CD14-positive monocyte (primary cell): ENCODE measurements around the gene OXSR1. TPM values are rescaled to one million over a fixed set of nuclear protein-coding genes. Genes with fewer than 3 reads are reported as not detected.

Experiments
- DNase-seq, 3 donors: peaks; one replicate each; pipeline ENCODE4 v3.0.0-alpha.2; 2011 to 2022
- H2AFZ ChIP-seq: 2 replicates; pipeline ENCODE4 v1.6.0; 2012; ENCODE audit warnings: mild to moderate bottlenecking, low read depth, low read length, inconsistent platforms; ENCODE audit not compliant: insufficient read depth, poor library complexity, severe bottlenecking
- H3K27ac ChIP-seq, 2 donors: 1 replicate in 1 of 2; 2 replicates in 1 of 2; pipeline ENCODE4 v1.5.1; 2012 to 2013; ENCODE audit warnings: low read length in 2 of 2, control low read depth in 1 of 2, inconsistent platforms in 1 of 2, low read depth in 1 of 2, mild to moderate bottlenecking in 1 of 2
- H3K27me3 ChIP-seq, 2 donors: one replicate each; pipeline versions ENCODE4 v1.6.0 to v1.6.1; 2011 to 2013; ENCODE audit warnings: low read length in 2 of 2; ENCODE audit not compliant: control insufficient read depth in 2 of 2, insufficient read depth in 2 of 2
- H3K36me3 ChIP-seq, 2 donors: replicated peaks in 1 of 2; 1 replicate in 1 of 2; 2 replicates in 1 of 2; pipeline versions ENCODE4 v1.5.1 to v1.6.1; 2012 to 2013; ENCODE audit warnings: low read length in 2 of 2, control low read depth in 1 of 2, inconsistent platforms in 1 of 2, mild to moderate bottlenecking in 1 of 2; ENCODE audit not compliant: insufficient read depth in 2 of 2, control insufficient read depth in 1 of 2
- H3K4me1 ChIP-seq, 2 donors: 1 replicate in 1 of 2; 2 replicates in 1 of 2; pipeline versions ENCODE4 v1.5.1 to v1.6.1; 2012 to 2013; ENCODE audit warnings: low read length in 2 of 2, control low read depth in 1 of 2, inconsistent platforms in 1 of 2, mild to moderate bottlenecking in 1 of 2, moderate library complexity in 1 of 2; ENCODE audit not compliant: insufficient read depth in 2 of 2, control insufficient read depth in 1 of 2
- H3K4me2 ChIP-seq: replicated peaks from 2 replicates; pipeline ENCODE3; 2012; ENCODE audit warnings: low read length, moderate library complexity, mild to moderate bottlenecking; ENCODE audit not compliant: poor library complexity, severe bottlenecking; ENCODE audit errors: extremely low read depth
- H3K4me3 ChIP-seq, 3 experiments: fragments of 200-600 bp in 1 of 3; sonication (generic) in 1 of 3; replicated peaks in 1 of 3; 1 replicate in 2 of 3; 2 replicates in 1 of 3; pipeline ENCODE4 v1.5.1; 2011 to 2013; ENCODE audit warnings: low read length in 3 of 3, mild to moderate bottlenecking in 3 of 3, control low read depth in 2 of 3, low read depth in 2 of 3, inconsistent platforms in 1 of 3, moderate library complexity in 1 of 3
- H3K79me2 ChIP-seq: 2 replicates; pipeline ENCODE4 v1.6.0; 2012; ENCODE audit warnings: mild to moderate bottlenecking, control low read depth, inconsistent platforms, low read length, moderate library complexity; ENCODE audit not compliant: insufficient read depth
- H3K9ac ChIP-seq: 2 replicates; pipeline ENCODE4 v1.6.0; 2017; ENCODE audit warnings: low read length, mild to moderate bottlenecking; ENCODE audit not compliant: insufficient read depth, poor library complexity, severe bottlenecking
- H3K9me3 ChIP-seq, 2 donors: replicated peaks in 1 of 2; 1 replicate in 1 of 2; 2 replicates in 1 of 2; pipeline versions ENCODE4 v1.5.1 to v1.6.1; 2012 to 2013; ENCODE audit warnings: low read length in 2 of 2, control low read depth in 1 of 2; ENCODE audit not compliant: control insufficient read depth in 1 of 2, insufficient read depth in 1 of 2
- H4K20me1 ChIP-seq: 2 replicates; pipeline ENCODE4 v1.6.0; 2012; ENCODE audit warnings: mild to moderate bottlenecking, low read length, control low read depth, moderate library complexity; ENCODE audit not compliant: insufficient read depth
- H3K27ac Mint-ChIP-seq, 7 donors: one replicate each; pipeline ENCODE4 v1.8.0; 2020; ENCODE audit warnings: mild to moderate bottlenecking in 7 of 7, mixed read lengths in 7 of 7, moderate library complexity in 6 of 7, inconsistent platforms in 2 of 7
- H3K27me3 Mint-ChIP-seq, 3 donors: one replicate each; pipeline ENCODE4 v1.8.0; 2021 to 2022; ENCODE audit warnings: low read depth in 3 of 3, mild to moderate bottlenecking in 3 of 3, mixed read lengths in 3 of 3, moderate library complexity in 3 of 3, inconsistent platforms in 1 of 3
- H3K36me3 Mint-ChIP-seq, 2 donors: one replicate each; pipeline ENCODE4 v1.8.0; 2020; ENCODE audit warnings: mixed read lengths in 2 of 2, inconsistent platforms in 1 of 2, mild to moderate bottlenecking in 1 of 2
- H3K4me1 Mint-ChIP-seq: one replicate; pipeline ENCODE4 v1.8.0; 2020; ENCODE audit warnings: mild to moderate bottlenecking, mixed read lengths
- H3K4me3 Mint-ChIP-seq, 2 donors: one replicate each; pipeline ENCODE4 v1.8.0; 2020; ENCODE audit warnings: mild to moderate bottlenecking in 2 of 2, mixed read lengths in 2 of 2, moderate library complexity in 1 of 2
- H3K9me3 Mint-ChIP-seq, 7 donors: one replicate each; pipeline ENCODE4 v1.8.0; 2020 to 2022; ENCODE audit warnings: mixed read lengths in 7 of 7, mild to moderate bottlenecking in 6 of 7, moderate library complexity in 6 of 7, inconsistent platforms in 2 of 7
- CTCF ChIP-seq: fragments of 200-600 bp; IDR thresholded peaks from one replicate; pipeline ENCODE4 v1.8.0; 2022; ENCODE audit warnings: antibody characterized with exemption, mild to moderate bottlenecking
- WGBS: methylation state at CpG from one replicate; pipeline ENCODE4 v1.1.5; 2013; ENCODE audit warnings: missing lambda C conversion rate; ENCODE audit not compliant: insufficient coverage; 5-methylcytosine and 5-hydroxymethylcytosine counted together
- intact Hi-C, 2 donors: fragments of 100-400 bp; cut with micrococcal nuclease; formaldehyde crosslinking; loops; one replicate each; pipeline versions ENCODE4 v1.15.0 to v1.15.1; 2023
- polyA minus RNA-seq: library from RNA; depleted of rRNA, polyadenylated mRNA; stranded (reverse); fragments of >200 nt; gene quantifications from 2 replicates; pipeline ENCODE4 v1.2.3, GENCODE V29; 2012
- polyA plus RNA-seq, 3 donors: library from polyadenylated mRNA; depleted of rRNA in 1 of 3; unstranded in 2 of 3; stranded (reverse) in 1 of 3; fragments of 300-500 nt in 2 of 3; fragments of >200 nt in 1 of 3; fragmentation: Illumina TruSeq in 2 of 3; gene quantifications; 1 replicate in 2 of 3; 2 replicates in 1 of 3; pipeline ENCODE4 v1.2.3, GENCODE V29; 2012 to 2021
- total RNA-seq, 12 experiments: library from RNA in 1 of 12; stranded (reverse) in 1 of 12; fragments of 120-200 nt in 1 of 12; gene quantifications; one replicate each; pipeline ENCODE4 v1.2.4 and lab custom pipeline; 2013 to 2026; ENCODE audit warnings: mixed read lengths in 6 of 12, inconsistent platforms in 1 of 12

Gene OXSR1
- total RNA-seq (2013): 29.0 TPM
- 10 to 100 TPM in 2 of 3 donors, 1 to 10 TPM in 1; 9.4 to 20.3 (median 12.3) TPM for polyA plus RNA-seq
- 13.6 and 17.2 TPM in 2 replicates for polyA minus RNA-seq
- total RNA-seq (lab: John Stamatoyannopoulos, UW): 162 to 295 (median 227) reads per million in 11 experiments

GRCh38 chr3:38164952-38165721, at the start of gene OXSR1:
Gene OXSR1 (plus strand): TSS chr3:38165537. CDS start chr3:38165877, 340 bp downstream.
- Histone ChIP-seq H3K4me1 (peaks cover 21 to 40% of the 10 kb centered on the region in 2 donors), H2AFZ (peak within 1 kb of the TSS; percentile 59), H3K27me3 (no peaks in the 10 kb centered on the region), H3K79me2 (peaks cover 47% of the 10 kb centered on the region), H4K20me1 (peaks cover 41% of the 10 kb centered on the region), H3K27ac (peak within 1 kb of the TSS; percentile 96 to 99), H3K9me3 (no peaks in the 10 kb centered on the region), H3K9ac (peak within 1 kb of the TSS; percentile 97), H3K4me2 (peak within 1 kb of the TSS; percentile 77), H3K36me3 (no peaks in the 10 kb centered on the region), H3K4me3 (peak within 1 kb of the TSS; percentile 61 to 94 (median 66))
- DNase-seq: peak; percentile 100
- intact Hi-C loops: loop anchor here (1.0 to 2.0 kb wide), 3 partner anchors 11 to 28 kb away; partner anchors contain the start of genes ACAA1 (in 1 of the 2) and MYD88 (in 1 of the 2)
- peak within 1 kb of the TSS; percentile 99 to 100 (median 100) for H3K27ac Mint-ChIP-seq
- H3K4me3 Mint-ChIP-seq: peak within 1 kb of the TSS; percentile 93 to 94
- H3K9me3 Mint-ChIP-seq: no peaks in the 10 kb centered on the region
- no peaks in the 10 kb centered on the region for H3K27me3 Mint-ChIP-seq
- peaks cover 49% of the 10 kb centered on the region for H3K4me1 Mint-ChIP-seq
- TF ChIP-seq CTCF: no peak
- peaks cover 13 to 19% of the 10 kb centered on the region in 2 donors for H3K36me3 Mint-ChIP-seq
- 0% methylated on average over 53 of the region's 57 CpGs for WGBS

- Histone ChIP-seq H3K27ac (no peak overlapping the region), H2AFZ (no peak overlapping the region), H3K27me3 (no peaks in the 10 kb centered on the region), H3K9me3 (no peaks in the 10 kb centered on the region), H3K79me2 (no peaks in the 10 kb centered on the region), H3K4me1 (peaks cover 3 to 12% of the 10 kb centered on the region in 2 donors), H3K9ac (no peak overlapping the region), H3K36me3 (peaks cover 12 to 28% of the 10 kb centered on the region in 2 donors), H3K4me3 (no peak overlapping the region), H4K20me1 (peaks cover 40% of the 10 kb centered on the region), H3K4me2 (no peak overlapping the region)
- Mint-ChIP-seq H3K27ac (peak overlapping the region in 4 of 7 donors; percentile 16 to 64 (median 44)), H3K36me3 (peaks cover 27 to 31% of the 10 kb centered on the region in 2 donors), H3K4me1 (peaks cover 19% of the 10 kb centered on the region), H3K9me3 (no peaks in the 10 kb centered on the region), H3K4me3 (no peak overlapping the region), H3K27me3 (peaks cover 3 to 10% (median 6%) of the 10 kb centered on the region in 3 donors)
- intact Hi-C loops: loop anchor here (5.0 to 10.0 kb wide), 3 partner anchors 141 to 361 kb away; no protein-coding TSS in a partner anchor
- 61% methylated on average over 7 of the region's 9 CpGs for WGBS
- no peak for TF ChIP-seq CTCF
- no peak for DNase-seq
Observed at GRCh38 chr3:38115645-38116427, 49.5 kb upstream of the OXSR1 start.
